Type B pancreatic cell (in vitro differentiated cells): ENCODE measurements around the gene BOD1. TPM values are rescaled to one million over a fixed set of nuclear protein-coding genes. Genes with fewer than 3 reads are reported as not detected.

Experiments
- DNase-seq: peaks from one replicate; pipeline ENCODE4 v3.0.0; 2021; ENCODE audit warnings: mixed read lengths; ENCODE audit not compliant: unreplicated experiment; ENCODE audit errors: extremely low spot score
- H3K27ac Mint-ChIP-seq: 2 replicates; pipeline ENCODE4 v1.8.0; 2021; ENCODE audit warnings: mild to moderate bottlenecking, mixed read lengths
- H3K27me3 Mint-ChIP-seq: 2 replicates; pipeline ENCODE4 v1.8.0; 2021; ENCODE audit warnings: mixed read lengths
- H3K36me3 Mint-ChIP-seq: 2 replicates; pipeline ENCODE4 v1.8.0; 2021; ENCODE audit warnings: mixed read lengths
- H3K4me1 Mint-ChIP-seq: one replicate; pipeline ENCODE4 v1.8.0; 2021; ENCODE audit warnings: mixed read lengths; ENCODE audit not compliant: unreplicated experiment
- H3K4me3 Mint-ChIP-seq: 2 replicates; pipeline ENCODE4 v1.8.0; 2021; ENCODE audit warnings: mild to moderate bottlenecking, mixed read lengths
- H3K9me3 Mint-ChIP-seq: 2 replicates; pipeline ENCODE4 v1.8.0; 2021; ENCODE audit warnings: mixed read lengths
- total RNA-seq: library from RNA; stranded (reverse); gene quantifications from 2 replicates; pipeline ENCODE4 v1.2.1, GENCODE V29; 2021; ENCODE audit warnings: low replicate concordance
- TF ChIP-seq, protein P1 (sequence below): fragments of 200-600 bp; sonication (generic); conservative IDR thresholded peaks from 2 replicates; pipeline ENCODE4 v1.5.0; 2021; ENCODE audit warnings: antibody characterized with exemption, mild to moderate bottlenecking

The BOD1 gene
- total RNA-seq, 1 donor from 2014 or later = 98.7 TPM

DNA sequence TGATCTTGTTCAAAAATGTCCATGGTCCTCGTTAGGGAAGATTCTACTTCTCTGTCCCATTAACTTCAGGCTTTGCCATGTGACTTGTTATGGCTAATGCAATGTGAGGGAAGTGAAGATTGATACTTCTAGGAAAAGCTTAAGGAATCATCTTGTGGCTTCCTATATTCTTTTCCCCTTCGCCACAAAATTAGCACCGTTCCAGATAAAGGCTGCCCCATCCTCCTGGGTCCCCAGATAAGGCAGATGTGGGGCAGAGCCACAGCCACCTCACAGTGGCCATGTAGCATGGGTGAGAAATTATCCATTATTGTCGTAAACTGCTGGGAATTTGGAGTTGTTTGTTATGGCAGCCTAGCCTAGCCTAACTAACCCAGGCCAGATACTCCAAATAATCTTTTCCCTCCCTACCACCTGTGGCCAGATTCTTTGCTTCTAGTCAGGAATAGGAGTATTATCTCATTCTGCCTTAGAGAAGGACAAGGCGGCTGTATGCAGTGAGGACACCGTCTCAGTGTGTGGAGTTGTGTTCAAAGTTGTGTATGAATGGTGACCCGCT is 31.9 kb upstream of the BOD1 start:
- peaks cover 9% of the 10 kb centered on the region for H3K9me3 Mint-ChIP-seq
- no peaks in the 10 kb centered on the region for H3K36me3 Mint-ChIP-seq
- H3K4me1 Mint-ChIP-seq = peaks cover 21% of the 10 kb centered on the region
- no peak overlapping the region for H3K4me3 Mint-ChIP-seq
- H3K27me3 Mint-ChIP-seq = peaks cover 3% of the 10 kb centered on the region
- TF ChIP-seq, protein P1, sequence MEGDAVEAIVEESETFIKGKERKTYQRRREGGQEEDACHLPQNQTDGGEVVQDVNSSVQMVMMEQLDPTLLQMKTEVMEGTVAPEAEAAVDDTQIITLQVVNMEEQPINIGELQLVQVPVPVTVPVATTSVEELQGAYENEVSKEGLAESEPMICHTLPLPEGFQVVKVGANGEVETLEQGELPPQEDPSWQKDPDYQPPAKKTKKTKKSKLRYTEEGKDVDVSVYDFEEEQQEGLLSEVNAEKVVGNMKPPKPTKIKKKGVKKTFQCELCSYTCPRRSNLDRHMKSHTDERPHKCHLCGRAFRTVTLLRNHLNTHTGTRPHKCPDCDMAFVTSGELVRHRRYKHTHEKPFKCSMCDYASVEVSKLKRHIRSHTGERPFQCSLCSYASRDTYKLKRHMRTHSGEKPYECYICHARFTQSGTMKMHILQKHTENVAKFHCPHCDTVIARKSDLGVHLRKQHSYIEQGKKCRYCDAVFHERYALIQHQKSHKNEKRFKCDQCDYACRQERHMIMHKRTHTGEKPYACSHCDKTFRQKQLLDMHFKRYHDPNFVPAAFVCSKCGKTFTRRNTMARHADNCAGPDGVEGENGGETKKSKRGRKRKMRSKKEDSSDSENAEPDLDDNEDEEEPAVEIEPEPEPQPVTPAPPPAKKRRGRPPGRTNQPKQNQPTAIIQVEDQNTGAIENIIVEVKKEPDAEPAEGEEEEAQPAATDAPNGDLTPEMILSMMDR = no peak
- H3K27ac Mint-ChIP-seq = no peak overlapping the region
- peak; percentile 13 for DNase-seq

DNA sequence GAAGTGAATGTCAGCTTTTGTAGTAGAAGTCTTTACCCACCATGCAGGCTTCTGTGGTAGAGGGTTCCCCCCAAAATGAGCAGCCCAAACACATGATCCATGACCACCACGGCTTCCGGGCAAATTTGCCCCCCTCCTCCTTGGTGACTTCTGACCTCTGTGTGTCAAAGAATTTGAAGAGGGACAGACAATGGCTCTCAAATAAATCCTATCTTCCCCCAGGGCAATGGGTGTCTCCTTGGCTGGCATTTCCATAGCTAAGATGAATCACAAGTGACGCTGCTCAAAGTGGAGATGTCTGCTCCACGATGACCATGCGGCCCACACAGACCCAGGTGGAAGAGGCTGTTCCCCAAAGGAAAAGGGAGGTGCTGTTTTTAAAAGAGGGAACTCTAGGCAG is 30.2 kb upstream of the BOD1 start:
- no peaks in the 10 kb centered on the region for H3K36me3 Mint-ChIP-seq
- H3K9me3 Mint-ChIP-seq = no peaks in the 10 kb centered on the region
- H3K27me3 Mint-ChIP-seq = peaks cover 3% of the 10 kb centered on the region
- peaks cover 21% of the 10 kb centered on the region for H3K4me1 Mint-ChIP-seq
- no peak overlapping the region for H3K4me3 Mint-ChIP-seq
- TF ChIP-seq, protein P1 = no peak
- peak overlapping the region; percentile 23 for H3K27ac Mint-ChIP-seq
- no peak for DNase-seq

DNA sequence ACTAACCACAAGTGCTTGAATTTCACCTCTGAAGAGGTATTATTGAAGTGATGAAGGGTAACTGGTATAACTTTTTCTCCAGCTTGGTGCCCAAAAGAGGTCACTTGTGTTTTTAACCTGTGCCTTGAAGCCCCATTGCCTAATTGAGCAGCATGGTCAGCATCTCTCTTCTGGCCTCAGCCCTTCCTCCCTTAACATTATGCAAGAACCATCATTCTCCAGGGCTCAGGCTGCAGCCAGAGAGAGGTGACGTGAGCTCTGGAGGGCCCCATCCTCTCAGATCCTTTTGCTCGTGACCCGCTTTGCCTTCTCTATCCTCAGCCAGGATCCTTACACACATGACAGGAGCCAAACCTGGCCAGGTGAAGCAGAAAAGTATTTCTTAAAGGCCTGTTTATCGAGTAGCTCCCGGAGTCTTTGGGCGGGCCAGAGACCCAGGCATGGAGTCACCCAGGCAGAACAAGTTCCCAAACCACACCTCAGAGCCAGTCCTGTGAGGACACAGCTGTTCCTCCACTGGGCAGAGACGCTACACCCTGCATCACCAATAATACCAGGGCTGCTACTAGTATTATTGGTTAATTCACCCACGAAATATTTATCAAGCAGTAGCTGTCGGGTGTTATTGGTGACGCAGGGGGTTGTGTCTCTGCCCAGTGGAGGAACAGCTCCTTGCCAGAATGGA is 29.6 kb upstream of the BOD1 start:
- Mint-ChIP-seq H3K4me1 (peaks cover 21% of the 10 kb centered on the region), H3K4me3 (no peak overlapping the region), H3K27me3 (peaks cover 3% of the 10 kb centered on the region), H3K9me3 (no peaks in the 10 kb centered on the region), H3K27ac (peak overlapping the region; percentile 31), H3K36me3 (no peaks in the 10 kb centered on the region)
- TF ChIP-seq, protein P1 = no peak
- DNase-seq = no peak

- Mint-ChIP-seq H3K36me3 (no peaks in the 10 kb centered on the region), H3K4me3 (peak overlapping the region; percentile 4), H3K27me3 (peaks cover 3% of the 10 kb centered on the region), H3K4me1 (peaks cover 21% of the 10 kb centered on the region), H3K27ac (peak overlapping the region; percentile 77), H3K9me3 (no peaks in the 10 kb centered on the region)
- TF ChIP-seq, protein P1 = no peak
- no peak for DNase-seq
Measured at GRCh38 chr5:173645437-173645807, 29.0 kb upstream of the BOD1 start.

GRCh38 chr5:173644673-173645436 is 28.4 kb upstream of the BOD1 start:
- DNase-seq = no peak
- no peaks in the 10 kb centered on the region for H3K9me3 Mint-ChIP-seq
- H3K27me3 Mint-ChIP-seq = peaks cover 3% of the 10 kb centered on the region
- TF ChIP-seq, protein P1 = no peak
- H3K27ac Mint-ChIP-seq = peak overlapping the region; percentile 77
- peak overlapping the region; percentile 4 for H3K4me3 Mint-ChIP-seq
- no peaks in the 10 kb centered on the region for H3K36me3 Mint-ChIP-seq
- H3K4me1 Mint-ChIP-seq = peaks cover 21% of the 10 kb centered on the region
